Measurements from ENCODE around the gene TRAM2.

The TRAM2 gene

DNA sequence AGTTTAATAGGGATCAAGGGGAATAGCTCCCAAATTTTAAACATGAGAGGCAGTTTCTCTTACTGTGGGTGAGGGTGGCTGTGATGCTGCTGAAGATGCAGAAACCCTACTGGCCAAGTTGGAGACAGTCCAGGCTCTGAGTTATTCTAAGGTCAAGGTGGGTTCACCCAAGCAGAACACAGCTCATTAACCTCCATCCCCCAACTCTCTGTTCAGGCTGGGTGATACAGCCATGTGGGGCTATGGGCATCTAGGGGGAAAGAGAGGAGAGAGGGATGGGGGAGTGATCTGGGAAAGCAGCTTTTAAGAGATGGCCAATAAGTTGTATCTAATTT lies 18.9 kb upstream of the TRAM2 start:
- ATAC-seq: no peak
- no peak for TF ChIP-seq SNAI2 (CRISPR knock-in tag; IDR thresholded peaks at IDR 0.05)
- TF ChIP-seq ZNF70 (CRISPR knock-in tag; IDR thresholded peaks at IDR 0.05): no peak
- TF ChIP-seq GLIS3 (CRISPR knock-in tag; IDR thresholded peaks at IDR 0.05): no peak
- TF ChIP-seq RARB (CRISPR knock-in tag; IDR thresholded peaks at IDR 0.05): no peak

GRCh38 chr6:52595000-52595795 lies 18.3 kb upstream of the TRAM2 start:
- ATAC-seq: peak; percentile 91
- TF ChIP-seq GLIS3 (CRISPR knock-in tag; IDR thresholded peaks at IDR 0.05) (no peak), TCF4 (CRISPR knock-in tag; IDR thresholded peaks at IDR 0.05; ENCODE audit: borderline replicate concordance) (peak; percentile 57; the same call in 1 of the 2 replicates), RARB (CRISPR knock-in tag; IDR thresholded peaks at IDR 0.05) (no peak), ESRRG (CRISPR knock-in tag; IDR thresholded peaks at IDR 0.05) (no peak), ZNF565 (CRISPR knock-in tag; conservative IDR thresholded peaks at IDR 0.05; ENCODE audit: low read depth) (no peak)

DNA sequence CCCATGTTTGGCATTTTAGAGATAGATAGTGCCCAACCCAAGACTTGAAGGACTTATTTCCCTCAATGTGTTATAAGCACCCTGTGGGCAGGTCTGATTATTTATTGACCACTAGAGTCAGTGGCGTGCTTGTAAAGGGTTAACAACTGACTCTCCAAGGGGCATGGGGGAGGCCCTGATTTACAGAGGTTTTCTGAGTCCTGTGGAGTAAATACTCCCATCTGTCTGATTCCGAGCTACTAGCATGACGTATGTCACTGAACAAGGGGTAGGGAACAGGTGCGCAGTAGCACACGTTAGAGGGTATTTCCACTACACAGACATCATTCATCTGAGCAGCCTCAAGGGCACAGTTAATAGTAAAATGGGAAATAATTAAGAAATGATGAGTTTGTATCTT lies 17.4 kb upstream of the TRAM2 start:
- no peak for TF ChIP-seq TOX (CRISPR knock-in tag; IDR thresholded peaks at IDR 0.05; ENCODE audit: borderline replicate concordance)
- no peak for TF ChIP-seq OSR1 (CRISPR knock-in tag; IDR thresholded peaks at IDR 0.05)
- no peak for TF ChIP-seq ZNF8 (CRISPR knock-in tag; IDR thresholded peaks at IDR 0.05)
- TF ChIP-seq POU6F1 (CRISPR knock-in tag; IDR thresholded peaks at IDR 0.05; ENCODE audit: borderline replicate concordance, low read depth): no peak
- TF ChIP-seq CSRNP3 (CRISPR knock-in tag; IDR thresholded peaks at IDR 0.05): no peak
- TF ChIP-seq ESRRG (CRISPR knock-in tag; IDR thresholded peaks at IDR 0.05): no peak
- TF ChIP-seq TCF4 (CRISPR knock-in tag; IDR thresholded peaks at IDR 0.05; ENCODE audit: borderline replicate concordance): no peak
- no peak for TF ChIP-seq SNAI2 (CRISPR knock-in tag; IDR thresholded peaks at IDR 0.05)
- no peak for TF ChIP-seq TSHZ2 (CRISPR knock-in tag; IDR thresholded peaks at IDR 0.05)
- no peak for TF ChIP-seq ZNF565 (CRISPR knock-in tag; conservative IDR thresholded peaks at IDR 0.05; ENCODE audit: low read depth)
- TF ChIP-seq ARNTL (CRISPR knock-in tag; IDR thresholded peaks at IDR 0.05; ENCODE audit: borderline replicate concordance, low read depth): no peak
- TF ChIP-seq ZC3H10 (CRISPR knock-in tag; IDR thresholded peaks at IDR 0.05): no peak
- TF ChIP-seq ISL1 (CRISPR knock-in tag; IDR thresholded peaks at IDR 0.05): no peak
- TF ChIP-seq RARB (CRISPR knock-in tag; IDR thresholded peaks at IDR 0.05): no peak

GRCh38 chr6:52591832-52592231 lies 15.0 kb upstream of the TRAM2 start:
- ATAC-seq: no peak
- TF ChIP-seq PATZ1 (CRISPR knock-in tag; IDR thresholded peaks at IDR 0.05; ENCODE audit: borderline replicate concordance): no peak
- TF ChIP-seq TSHZ2 (CRISPR knock-in tag; IDR thresholded peaks at IDR 0.05): no peak
- TF ChIP-seq POU6F1 (CRISPR knock-in tag; IDR thresholded peaks at IDR 0.05; ENCODE audit: borderline replicate concordance, low read depth): no peak
- TF ChIP-seq CSDC2 (CRISPR knock-in tag; IDR thresholded peaks at IDR 0.05): no peak
- TF ChIP-seq ZFP30 (CRISPR knock-in tag; IDR thresholded peaks at IDR 0.05): no peak
- no peak for TF ChIP-seq PPARA (CRISPR knock-in tag; IDR thresholded peaks at IDR 0.05; ENCODE audit: borderline replicate concordance)
- no peak for TF ChIP-seq ZNF70 (CRISPR knock-in tag; IDR thresholded peaks at IDR 0.05)
- TF ChIP-seq ZNF565 (CRISPR knock-in tag; conservative IDR thresholded peaks at IDR 0.05; ENCODE audit: low read depth): no peak
- TF ChIP-seq ZNF8 (CRISPR knock-in tag; IDR thresholded peaks at IDR 0.05): no peak
- TF ChIP-seq ARNTL (CRISPR knock-in tag; IDR thresholded peaks at IDR 0.05; ENCODE audit: borderline replicate concordance, low read depth): no peak
- TF ChIP-seq ZC3H10 (CRISPR knock-in tag; IDR thresholded peaks at IDR 0.05): no peak
- TF ChIP-seq TCF4 (CRISPR knock-in tag; IDR thresholded peaks at IDR 0.05; ENCODE audit: borderline replicate concordance): no peak
- no peak for TF ChIP-seq ISL1 (CRISPR knock-in tag; IDR thresholded peaks at IDR 0.05)
- TF ChIP-seq RARB (CRISPR knock-in tag; IDR thresholded peaks at IDR 0.05): no peak
- TF ChIP-seq TOX (CRISPR knock-in tag; IDR thresholded peaks at IDR 0.05; ENCODE audit: borderline replicate concordance): no peak

More for the DNA sequence above, 17.4 kb upstream of the TRAM2 start:
- ATAC-seq: no peak

Measured in SK-N-SH treated with all-trans-retinoic acid at 6 μM for 48 hours (cell line).